SK-N-SH (cell line): Measurements from ENCODE around the gene TMEM184C.

Experiments used
- EP300 ChIP-seq, 2 experiments: IDR thresholded peaks; 2 replicates each; pipeline versions ENCODE4 v1.4.0 to v1.6.1; 2012; ENCODE audit warnings: borderline replicate concordance in 1 of 2, low read depth in 1 of 2, low read length in 1 of 2
- EZH2phosphoT487 ChIP-seq: fragments of 200-600 bp; sonication (generic); IDR thresholded peaks from 2 replicates; pipeline ENCODE4 v1.6.1; 2017; ENCODE audit warnings: low read depth, mixed run types, mild to moderate bottlenecking, antibody characterized with exemption, moderate library complexity, borderline replicate concordance
- NFIC ChIP-seq: IDR thresholded peaks from 2 replicates; pipeline ENCODE4 v1.4.0; 2012; ENCODE audit warnings: borderline replicate concordance
- RCOR1 ChIP-seq: fragments of 150-350 bp; IDR thresholded peaks from 2 replicates; pipeline ENCODE4 v1.6.1; 2017; ENCODE audit warnings: antibody characterized with exemption, low read length
- REST ChIP-seq: IDR thresholded peaks from 2 replicates; pipeline ENCODE4 v1.6.1; 2012; ENCODE audit warnings: mild to moderate bottlenecking, low read depth, low read length, moderate library complexity
- TAF1 ChIP-seq: IDR thresholded peaks from 2 replicates; pipeline ENCODE4 v1.6.1; 2012; ENCODE audit warnings: low read depth, mild to moderate bottlenecking, low read length, moderate library complexity, borderline replicate concordance
- USF2 ChIP-seq: fragments of 150-350 bp; IDR thresholded peaks from 2 replicates; pipeline ENCODE4 v1.6.1; 2017; ENCODE audit warnings: antibody characterized with exemption, low read length, low read depth, borderline replicate concordance
- ZBTB33 ChIP-seq: IDR thresholded peaks from 2 replicates; pipeline ENCODE4 v1.4.0; 2012; ENCODE audit warnings: low read depth, borderline replicate concordance
- TF ChIP-seq, protein P1 (sequence below): fragments of 200-600 bp; sonication (generic); IDR thresholded peaks from 2 replicates; pipeline ENCODE4 v1.6.1; 2017; ENCODE audit warnings: antibody characterized with exemption, mild to moderate bottlenecking, moderate library complexity
- TF ChIP-seq, protein P2 (sequence below): IDR thresholded peaks from 2 replicates; pipeline ENCODE4 v1.4.0; 2012; ENCODE audit warnings: low read depth, borderline replicate concordance

DNA sequence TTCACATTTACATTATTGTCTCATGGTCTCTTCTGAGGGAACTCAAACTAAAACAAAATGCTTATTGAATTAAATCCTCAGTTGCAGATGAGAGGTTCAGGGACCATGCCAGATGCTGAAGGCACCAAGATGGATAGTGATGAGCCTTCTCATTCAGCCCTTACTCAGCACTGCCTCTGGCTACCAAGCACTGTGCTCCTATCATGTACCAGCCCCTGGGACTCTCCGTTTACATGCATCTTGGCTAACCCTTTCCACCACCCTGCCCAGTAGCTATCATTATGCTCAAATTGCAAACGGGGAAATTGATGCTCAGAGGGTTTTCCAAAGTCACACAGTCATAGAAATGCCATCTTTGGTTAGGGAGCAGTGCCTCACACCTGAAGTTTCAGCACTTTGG, 22.6 kb upstream of the TMEM184C start:
- TF ChIP-seq EP300 (IDR thresholded peaks at IDR 0.05; ENCODE audit: borderline replicate concordance in 1 of 2, low read depth in 1 of 2, low read length in 1 of 2), result no peak
- TF ChIP-seq TAF1, result no peak
- TF ChIP-seq, protein P1, sequence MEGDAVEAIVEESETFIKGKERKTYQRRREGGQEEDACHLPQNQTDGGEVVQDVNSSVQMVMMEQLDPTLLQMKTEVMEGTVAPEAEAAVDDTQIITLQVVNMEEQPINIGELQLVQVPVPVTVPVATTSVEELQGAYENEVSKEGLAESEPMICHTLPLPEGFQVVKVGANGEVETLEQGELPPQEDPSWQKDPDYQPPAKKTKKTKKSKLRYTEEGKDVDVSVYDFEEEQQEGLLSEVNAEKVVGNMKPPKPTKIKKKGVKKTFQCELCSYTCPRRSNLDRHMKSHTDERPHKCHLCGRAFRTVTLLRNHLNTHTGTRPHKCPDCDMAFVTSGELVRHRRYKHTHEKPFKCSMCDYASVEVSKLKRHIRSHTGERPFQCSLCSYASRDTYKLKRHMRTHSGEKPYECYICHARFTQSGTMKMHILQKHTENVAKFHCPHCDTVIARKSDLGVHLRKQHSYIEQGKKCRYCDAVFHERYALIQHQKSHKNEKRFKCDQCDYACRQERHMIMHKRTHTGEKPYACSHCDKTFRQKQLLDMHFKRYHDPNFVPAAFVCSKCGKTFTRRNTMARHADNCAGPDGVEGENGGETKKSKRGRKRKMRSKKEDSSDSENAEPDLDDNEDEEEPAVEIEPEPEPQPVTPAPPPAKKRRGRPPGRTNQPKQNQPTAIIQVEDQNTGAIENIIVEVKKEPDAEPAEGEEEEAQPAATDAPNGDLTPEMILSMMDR, result no peak
- no peak for TF ChIP-seq REST
- TF ChIP-seq NFIC, result no peak
- TF ChIP-seq USF2, result no peak
- TF ChIP-seq, protein P2, sequence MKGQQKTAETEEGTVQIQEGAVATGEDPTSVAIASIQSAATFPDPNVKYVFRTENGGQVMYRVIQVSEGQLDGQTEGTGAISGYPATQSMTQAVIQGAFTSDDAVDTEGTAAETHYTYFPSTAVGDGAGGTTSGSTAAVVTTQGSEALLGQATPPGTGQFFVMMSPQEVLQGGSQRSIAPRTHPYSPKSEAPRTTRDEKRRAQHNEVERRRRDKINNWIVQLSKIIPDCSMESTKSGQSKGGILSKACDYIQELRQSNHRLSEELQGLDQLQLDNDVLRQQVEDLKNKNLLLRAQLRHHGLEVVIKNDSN, result no peak
- no peak for TF ChIP-seq ZBTB33
- TF ChIP-seq EZH2phosphoT487, result no peak
- no peak for TF ChIP-seq RCOR1
